ENCODE data around the gene HOXA6. TPM values are rescaled to one million over a fixed set of nuclear protein-coding genes. Genes with fewer than 3 reads are reported as not detected.
A peak's percentile ranks its signal among the peaks of the same experiment; 100 is the strongest.

HOXA6 gene
- total RNA-seq, 2 experiments from 2014 or later = not detected

DNA sequence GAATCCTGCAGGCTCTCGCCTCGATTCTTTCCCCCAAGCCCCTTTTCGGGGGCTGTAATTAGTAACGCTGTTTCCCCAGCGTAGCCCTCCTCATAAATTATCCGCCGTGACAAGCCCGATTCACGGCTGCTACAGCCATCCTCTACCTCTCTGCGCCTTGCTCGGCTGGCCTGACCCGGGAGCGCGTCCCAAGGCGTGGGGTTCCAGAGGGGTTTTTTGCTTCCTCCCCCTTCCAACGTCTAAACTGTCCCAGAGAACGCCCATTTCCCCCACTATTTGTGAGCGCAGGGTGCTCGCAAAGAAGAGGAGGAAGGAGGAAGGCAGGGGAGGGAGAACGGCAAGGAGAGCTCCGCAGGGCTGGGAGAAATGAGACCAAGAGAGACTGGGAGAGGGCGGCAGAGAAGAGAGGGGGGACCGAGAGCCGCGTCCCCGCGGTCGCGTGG, 5.0 kb downstream of the HOXA6 start:
- CTCF ChIA-PET = no interaction called here
- H3K9me3 Mint-ChIP-seq = no peaks in the 10 kb centered on the region
- H3K27ac Mint-ChIP-seq = no peak overlapping the region
- intact Hi-C loops (cut with micrococcal nuclease) = no loop called here
- peaks cover 62% of the 10 kb centered on the region for H3K27me3 Mint-ChIP-seq (ENCODE audit: low read depth)
- DNase-seq = no peak
- H3K4me3 Mint-ChIP-seq = no peak overlapping the region
- no peaks in the 10 kb centered on the region for H3K4me1 Mint-ChIP-seq (ENCODE audit: low read depth)
- H3K36me3 Mint-ChIP-seq (ENCODE audit: low read depth) = no peaks in the 10 kb centered on the region

DNA sequence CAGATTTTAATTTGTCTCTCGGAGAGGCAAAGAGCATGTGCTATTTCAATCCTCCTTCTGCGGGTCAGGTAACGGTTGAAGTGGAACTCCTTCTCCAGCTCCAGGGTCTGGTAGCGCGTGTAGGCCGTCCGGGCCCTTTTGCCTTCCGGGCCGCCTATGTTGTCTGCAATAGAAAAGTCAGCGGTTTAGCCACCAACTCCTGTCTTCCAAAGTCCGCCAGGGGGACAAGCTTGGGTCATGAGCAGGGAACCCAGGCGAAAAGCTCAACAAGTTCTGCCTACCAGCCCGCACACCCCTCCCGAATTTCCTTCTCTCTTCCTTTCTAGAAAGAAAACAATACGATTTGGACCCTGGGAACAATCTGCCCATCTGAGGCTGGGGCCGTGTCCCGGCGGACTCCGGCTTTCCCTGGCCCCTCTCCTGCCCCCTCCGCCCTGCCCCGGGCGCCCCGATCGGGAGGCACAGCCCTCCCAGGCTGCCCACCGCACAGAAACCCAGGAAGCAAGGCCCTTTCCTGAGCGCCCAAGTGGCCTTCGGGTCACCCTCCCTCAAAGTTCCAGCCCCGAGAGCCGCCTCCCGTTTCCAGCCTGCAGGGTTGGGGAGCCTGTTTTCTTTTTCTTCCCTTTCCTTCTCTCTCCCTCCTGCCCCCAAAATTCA, 5.5 kb downstream of the HOXA6 start:
- Mint-ChIP-seq H3K9me3 (no peaks in the 10 kb centered on the region), H3K4me1 (ENCODE audit: low read depth) (no peaks in the 10 kb centered on the region), H3K4me3 (no peak overlapping the region), H3K36me3 (ENCODE audit: low read depth) (no peaks in the 10 kb centered on the region), H3K27me3 (ENCODE audit: low read depth) (peaks cover 60% of the 10 kb centered on the region), H3K27ac (no peak overlapping the region)
- no peak for DNase-seq
- intact Hi-C loops (cut with micrococcal nuclease) = no loop called here
- CTCF ChIA-PET = interaction anchor here (0.7 kb wide), 1 partner anchor 37 kb away, joined by 3 read pairs; no protein-coding TSS in a partner anchor

DNA sequence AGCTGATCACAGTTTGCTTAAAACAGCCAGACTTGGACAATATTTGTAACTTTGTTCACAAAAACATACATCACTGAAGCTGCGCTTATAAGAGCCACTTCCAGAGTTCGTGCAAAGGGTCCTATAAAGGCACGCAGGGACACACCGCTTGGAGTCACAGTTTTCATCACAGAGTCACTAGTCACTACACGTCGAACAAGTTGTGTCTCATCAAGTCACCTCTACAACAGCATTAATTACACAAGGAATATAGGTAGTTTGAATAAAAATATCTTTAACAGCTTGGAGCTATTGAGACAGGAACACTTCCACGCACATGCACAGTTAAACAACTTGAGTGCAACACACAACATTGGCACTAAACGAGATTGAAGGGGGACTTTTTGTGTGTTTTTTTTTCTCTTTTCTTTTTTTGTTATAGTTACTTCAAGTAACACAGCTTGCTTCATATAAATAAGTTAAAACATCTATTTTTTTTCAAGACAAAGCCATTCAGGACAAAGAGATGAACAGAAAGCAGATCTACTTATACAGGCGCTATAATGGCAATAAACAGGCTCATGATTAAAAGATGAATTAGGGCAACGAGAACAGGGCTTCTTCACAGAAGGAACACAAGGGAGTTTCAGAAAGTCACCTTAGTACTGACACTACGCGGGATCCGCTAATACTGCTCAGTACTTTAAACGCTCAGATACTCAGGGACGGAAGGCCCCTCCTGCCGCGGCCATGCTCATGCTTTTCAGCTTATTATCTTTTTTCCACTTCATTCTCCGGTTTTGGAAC, 6.2 kb downstream of the HOXA6 start:
- CTCF ChIA-PET = interaction anchor here (0.7 kb wide), 1 partner anchor 38 kb away, joined by 3 read pairs; no protein-coding TSS in a partner anchor
- H3K27me3 Mint-ChIP-seq (ENCODE audit: low read depth) = peaks cover 56% of the 10 kb centered on the region

DNA sequence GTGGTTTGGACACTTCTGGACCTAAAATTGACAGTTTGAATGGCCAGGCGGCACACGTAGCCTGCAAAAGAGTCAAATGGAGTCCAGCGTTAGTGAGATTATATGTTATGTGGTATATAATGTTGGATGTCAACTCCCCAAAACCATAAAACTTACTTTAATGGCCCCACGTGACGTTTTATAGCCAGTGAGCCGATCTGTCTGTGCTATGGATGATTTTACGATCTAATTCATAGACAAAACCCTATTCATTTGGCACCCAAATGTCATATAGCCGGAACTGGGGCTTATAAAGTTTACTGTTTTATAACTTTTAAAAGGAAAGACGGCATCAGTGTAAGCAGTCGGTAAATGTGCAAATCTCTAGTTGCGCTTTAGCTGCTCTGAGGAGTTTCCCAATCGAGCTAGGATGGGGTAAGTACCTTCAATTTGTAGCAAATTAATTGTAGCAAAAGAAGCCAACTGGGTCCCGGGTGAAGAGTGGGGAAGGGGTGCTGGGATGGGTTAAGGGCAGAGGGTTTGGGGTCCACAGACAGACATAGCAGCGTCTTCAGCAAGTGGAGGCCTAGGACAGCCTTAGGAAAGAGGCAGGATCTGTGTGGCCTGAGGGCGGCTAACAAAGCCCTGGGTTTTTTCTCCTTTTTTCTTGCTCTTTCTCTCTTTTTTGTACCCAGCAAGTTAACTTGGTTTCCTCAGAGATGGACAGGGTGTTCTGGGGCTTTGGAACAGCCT, 7.3 kb downstream of the HOXA6 start:
- CTCF ChIA-PET = interaction anchor here (1.9 kb wide), 1 partner anchor 10 kb away, joined by 8 read pairs; no protein-coding TSS in a partner anchor
- peaks cover 59% of the 10 kb centered on the region for H3K27me3 Mint-ChIP-seq (ENCODE audit: low read depth)

More for the DNA sequence above, 6.2 kb downstream of the HOXA6 start:
- no peak for DNase-seq
- Mint-ChIP-seq H3K9me3 (no peaks in the 10 kb centered on the region), H3K36me3 (ENCODE audit: low read depth) (no peaks in the 10 kb centered on the region), H3K27ac (no peak overlapping the region), H3K4me3 (no peak overlapping the region), H3K4me1 (ENCODE audit: low read depth) (no peaks in the 10 kb centered on the region)
- intact Hi-C loops (cut with micrococcal nuclease) = no loop called here

DNA sequence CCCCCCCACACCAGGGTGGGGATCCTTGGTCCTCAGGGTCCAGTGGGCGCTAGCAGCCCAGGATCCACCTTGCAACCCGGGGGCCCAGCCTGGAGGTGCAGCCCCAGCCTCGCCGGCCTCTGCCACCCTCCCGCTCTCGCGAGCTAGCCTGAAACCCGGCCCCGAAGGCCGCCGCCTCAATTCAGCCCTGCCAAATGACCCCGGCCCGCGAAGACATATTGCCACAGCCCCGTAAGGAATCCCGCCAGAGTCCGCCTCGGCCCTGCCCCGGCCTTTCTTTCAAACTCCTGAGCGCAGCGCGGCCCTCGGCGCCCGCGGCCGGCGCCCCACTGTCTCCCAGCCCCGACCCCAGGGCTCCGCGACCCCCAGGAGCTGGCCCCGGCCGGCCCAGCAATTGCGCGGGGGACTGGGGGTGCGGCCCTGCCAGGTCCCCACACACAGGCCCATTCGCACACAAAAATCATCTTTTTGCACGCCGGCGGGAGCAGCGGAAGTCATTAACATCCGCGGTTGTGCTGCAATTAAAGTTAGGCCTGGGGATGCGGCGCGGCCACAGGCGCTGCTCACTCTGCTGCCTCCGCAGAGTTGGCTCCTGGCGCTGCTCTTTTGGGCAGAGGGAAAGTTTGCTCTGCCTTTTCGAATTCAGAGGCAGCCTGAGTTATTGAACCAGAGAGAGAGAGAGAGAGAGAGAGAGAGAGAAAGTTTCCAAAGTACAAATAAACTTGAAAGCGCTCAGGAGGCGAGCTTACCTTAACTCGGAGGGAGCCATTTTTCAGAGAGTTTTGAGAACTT, 8.0 kb downstream of the HOXA6 start:
- intact Hi-C loops (cut with micrococcal nuclease) = no loop called here
- no peak overlapping the region for H3K4me3 Mint-ChIP-seq
- DNase-seq = no peak
- H3K4me1 Mint-ChIP-seq (ENCODE audit: low read depth) = peaks cover 9% of the 10 kb centered on the region
- H3K27ac Mint-ChIP-seq = no peak overlapping the region
- no peaks in the 10 kb centered on the region for H3K36me3 Mint-ChIP-seq (ENCODE audit: low read depth)
- H3K27me3 Mint-ChIP-seq (ENCODE audit: low read depth) = peaks cover 57% of the 10 kb centered on the region
- no peaks in the 10 kb centered on the region for H3K9me3 Mint-ChIP-seq
- CTCF ChIA-PET = interaction anchor here (1.9 kb wide), 1 partner anchor 11 kb away, joined by 8 read pairs; no protein-coding TSS in a partner anchor

More for the DNA sequence above, 7.3 kb downstream of the HOXA6 start:
- intact Hi-C loops (cut with micrococcal nuclease) = no loop called here
- Mint-ChIP-seq H3K9me3 (no peaks in the 10 kb centered on the region), H3K36me3 (ENCODE audit: low read depth) (no peaks in the 10 kb centered on the region), H3K4me3 (no peak overlapping the region), H3K27ac (no peak overlapping the region), H3K4me1 (ENCODE audit: low read depth) (peaks cover 3% of the 10 kb centered on the region)
- DNase-seq = no peak

DNA sequence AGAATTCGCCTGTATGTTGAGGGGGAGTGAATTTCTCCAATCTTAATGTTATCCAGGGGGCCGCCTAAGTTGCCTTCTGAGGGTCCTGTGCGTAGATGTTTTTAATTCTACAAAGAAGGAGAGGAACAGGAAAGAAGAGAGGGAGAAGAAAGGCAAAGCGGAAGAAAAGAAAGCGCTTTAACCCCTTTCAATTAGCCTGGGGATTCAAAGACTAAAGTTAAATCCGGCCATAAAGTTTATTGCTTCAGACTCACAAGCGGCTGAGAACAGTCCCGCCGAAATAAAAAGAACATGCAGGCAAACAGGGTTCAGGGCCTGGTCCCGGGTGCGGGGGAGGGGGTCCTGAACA, 8.6 kb downstream of the HOXA6 start:
- intact Hi-C loops (cut with micrococcal nuclease) = no loop called here
- H3K36me3 Mint-ChIP-seq (ENCODE audit: low read depth) = no peaks in the 10 kb centered on the region
- DNase-seq = no peak
- H3K27ac Mint-ChIP-seq = no peak overlapping the region
- H3K4me1 Mint-ChIP-seq (ENCODE audit: low read depth) = peaks cover 15% of the 10 kb centered on the region
- H3K9me3 Mint-ChIP-seq = no peaks in the 10 kb centered on the region
- CTCF ChIA-PET = interaction anchor here (1.9 kb wide), 1 partner anchor 11 kb away, joined by 8 read pairs; no protein-coding TSS in a partner anchor
- no peak overlapping the region for H3K4me3 Mint-ChIP-seq
- peaks cover 54% of the 10 kb centered on the region for H3K27me3 Mint-ChIP-seq (ENCODE audit: low read depth)

DNA sequence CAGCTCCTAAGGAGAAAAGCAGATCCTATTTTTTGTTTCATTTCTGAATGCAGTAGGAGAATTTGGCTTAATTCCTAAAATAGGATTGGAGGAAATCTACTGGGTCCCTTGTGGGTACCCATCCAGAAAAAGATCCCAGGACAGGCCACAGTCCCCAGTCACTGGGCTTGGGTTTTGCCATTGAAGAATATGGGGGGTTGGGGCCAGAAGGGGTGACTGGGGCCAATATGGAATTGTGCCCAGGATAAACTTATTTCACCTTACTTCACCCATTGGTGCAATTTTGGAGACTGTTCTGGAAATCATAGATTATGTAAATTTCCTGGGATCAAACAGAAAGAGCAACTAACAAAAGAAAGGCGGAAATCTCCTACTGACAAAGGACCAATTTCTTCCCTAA, 9.1 kb downstream of the HOXA6 start:
- H3K9me3 Mint-ChIP-seq = no peaks in the 10 kb centered on the region
- intact Hi-C loops (cut with micrococcal nuclease) = no loop called here
- H3K27ac Mint-ChIP-seq = no peak overlapping the region
- H3K27me3 Mint-ChIP-seq (ENCODE audit: low read depth) = peaks cover 55% of the 10 kb centered on the region
- CTCF ChIA-PET = no interaction called here
- no peak for DNase-seq
- no peaks in the 10 kb centered on the region for H3K36me3 Mint-ChIP-seq (ENCODE audit: low read depth)
- peaks cover 19% of the 10 kb centered on the region for H3K4me1 Mint-ChIP-seq (ENCODE audit: low read depth)
- H3K4me3 Mint-ChIP-seq = no peak overlapping the region

DNA sequence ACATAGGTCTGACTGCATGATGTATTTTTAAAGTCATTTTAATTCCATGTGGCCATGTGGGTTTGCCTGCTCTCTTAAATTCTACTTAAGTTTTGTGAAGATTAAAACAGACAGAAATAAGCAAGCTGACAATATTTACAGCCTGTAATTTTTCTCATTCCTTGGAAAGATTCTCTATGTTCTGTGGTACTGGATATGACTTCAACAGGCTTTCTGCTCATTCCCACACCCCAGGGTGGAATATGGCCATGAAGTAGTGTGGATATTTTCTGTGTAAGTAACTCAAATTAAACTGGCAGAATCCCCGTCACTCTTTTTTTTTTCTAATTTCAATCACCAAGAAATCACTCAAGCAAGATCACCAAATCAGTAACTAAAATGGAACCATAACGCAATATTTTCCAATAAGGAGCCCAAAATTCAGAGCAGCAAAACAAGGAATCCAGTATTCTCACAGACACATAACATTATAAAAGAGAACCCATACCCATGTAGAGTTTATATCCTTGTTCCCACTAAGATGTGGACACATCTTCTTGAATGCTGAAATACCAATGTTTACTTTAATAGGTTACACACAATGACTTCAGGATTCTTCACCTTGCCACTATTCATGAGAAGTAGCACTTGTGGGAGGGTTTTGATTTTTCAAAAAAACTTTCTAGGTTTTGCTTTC, 9.8 kb downstream of the HOXA6 start:
- Mint-ChIP-seq H3K27me3 (ENCODE audit: low read depth) (peaks cover 59% of the 10 kb centered on the region), H3K27ac (no peak overlapping the region), H3K36me3 (ENCODE audit: low read depth) (no peaks in the 10 kb centered on the region), H3K9me3 (no peaks in the 10 kb centered on the region), H3K4me1 (ENCODE audit: low read depth) (peaks cover 19% of the 10 kb centered on the region), H3K4me3 (no peak overlapping the region)
- CTCF ChIA-PET = no interaction called here
- intact Hi-C loops (cut with micrococcal nuclease) = no loop called here
- no peak for DNase-seq

DNA sequence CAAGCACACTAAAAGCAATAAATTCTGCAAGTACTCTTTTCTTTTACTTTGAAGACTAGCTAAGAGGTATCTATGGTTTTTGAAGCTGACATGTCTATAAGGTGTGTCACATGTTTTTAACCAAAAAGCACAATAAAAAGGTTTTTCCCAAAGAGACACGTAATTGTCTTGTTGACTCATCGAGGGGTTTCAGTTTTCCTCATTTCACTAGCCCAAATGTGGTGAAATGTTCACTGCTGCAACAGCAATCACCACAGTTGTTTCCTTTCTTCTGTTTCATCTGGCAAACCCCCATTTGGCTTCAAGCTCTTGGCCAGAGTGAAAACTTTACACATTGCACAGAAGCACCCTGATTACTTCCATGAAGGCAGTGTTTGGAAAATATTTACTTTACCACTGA, 13.2 kb downstream of the HOXA6 start:
- DNase-seq = peak; percentile 64
- peak overlapping the region; percentile 51 for H3K27ac Mint-ChIP-seq
- CTCF ChIA-PET = interaction anchor here (0.7 to 1.1 kb wide), 3 partner anchors 27 to 452 kb away, joined by 3 to 5 read pairs (median 5); no protein-coding TSS in a partner anchor
- H3K4me1 Mint-ChIP-seq (ENCODE audit: low read depth) = peaks cover 19% of the 10 kb centered on the region
- H3K36me3 Mint-ChIP-seq (ENCODE audit: low read depth) = no peaks in the 10 kb centered on the region
- intact Hi-C loops (cut with micrococcal nuclease) = loop anchor here (1.0 to 2.0 kb wide), 6 partner anchors 16 to 980 kb away; partner anchors contain the start of gene SKAP2
- H3K9me3 Mint-ChIP-seq = no peaks in the 10 kb centered on the region
- no peak overlapping the region for H3K4me3 Mint-ChIP-seq
- H3K27me3 Mint-ChIP-seq (ENCODE audit: low read depth) = peaks cover 54% of the 10 kb centered on the region

DNA sequence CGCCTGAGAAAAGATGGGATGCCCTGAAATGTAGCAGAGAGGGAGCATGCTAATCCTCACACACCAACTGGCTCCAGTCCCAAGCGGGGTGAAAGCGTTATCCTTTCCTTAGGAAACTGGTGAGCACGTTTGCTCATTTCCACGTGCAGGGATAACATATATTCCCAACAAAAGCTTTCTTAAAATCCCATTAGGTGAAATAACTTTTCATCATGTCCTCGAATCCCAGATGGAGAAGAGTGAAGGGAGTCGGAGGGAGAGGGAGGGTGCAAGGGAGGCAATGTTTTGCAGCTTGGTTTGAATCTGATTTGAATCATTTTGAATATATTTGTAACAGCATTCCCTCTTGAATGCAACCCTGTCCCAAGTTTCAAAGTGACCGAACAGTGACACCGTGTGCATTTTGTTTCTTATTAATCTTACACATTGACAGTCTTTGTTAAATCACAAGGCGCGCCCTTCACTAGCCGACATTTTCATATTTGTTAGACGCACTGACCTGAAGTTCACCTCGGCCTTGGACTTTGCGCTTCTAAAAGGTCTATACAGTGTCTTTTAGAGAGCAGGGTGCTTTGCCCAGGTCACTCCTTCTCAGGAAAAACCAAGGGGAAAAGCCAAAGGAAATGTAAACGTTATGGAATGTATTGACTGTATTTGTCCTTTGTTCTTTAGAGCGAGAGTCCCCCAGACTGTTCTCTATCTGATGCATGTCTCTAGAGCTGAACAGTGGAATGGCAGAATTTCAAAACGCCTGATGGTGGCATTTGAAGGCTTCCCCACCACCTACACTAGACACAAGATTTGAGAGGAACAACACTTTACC, 14.0 kb downstream of the HOXA6 start:
- Mint-ChIP-seq H3K27me3 (ENCODE audit: low read depth) (peaks cover 54% of the 10 kb centered on the region), H3K27ac (peak overlapping the region; percentile 17), H3K4me3 (no peak overlapping the region), H3K4me1 (ENCODE audit: low read depth) (peaks cover 19% of the 10 kb centered on the region), H3K36me3 (ENCODE audit: low read depth) (no peaks in the 10 kb centered on the region), H3K9me3 (no peaks in the 10 kb centered on the region)
- CTCF ChIA-PET = interaction anchor here (1.1 to 1.2 kb wide), 2 partner anchors 10 to 444 kb away, joined by 3 read pairs; partner anchors contain the start of gene HOXA5
- DNase-seq = no peak
- intact Hi-C loops (cut with micrococcal nuclease) = loop anchor here (1.0 to 2.0 kb wide), 6 partner anchors 17 to 979 kb away; partner anchors contain the start of gene SKAP2
